Epithelial cell of umbilical artery (primary cell): ENCODE measurements around the gene ZNF503. TPM values are rescaled to one million over a fixed set of nuclear protein-coding genes. Genes with fewer than 3 reads are reported as not detected.

Experiments
- total RNA-seq: library from RNA; depleted of rRNA; stranded (reverse); fragments of >200 nt; gene quantifications from 2 replicates; pipeline ENCODE4 v1.2.3, GENCODE V29; 2014

The ZNF503 gene, protein sequence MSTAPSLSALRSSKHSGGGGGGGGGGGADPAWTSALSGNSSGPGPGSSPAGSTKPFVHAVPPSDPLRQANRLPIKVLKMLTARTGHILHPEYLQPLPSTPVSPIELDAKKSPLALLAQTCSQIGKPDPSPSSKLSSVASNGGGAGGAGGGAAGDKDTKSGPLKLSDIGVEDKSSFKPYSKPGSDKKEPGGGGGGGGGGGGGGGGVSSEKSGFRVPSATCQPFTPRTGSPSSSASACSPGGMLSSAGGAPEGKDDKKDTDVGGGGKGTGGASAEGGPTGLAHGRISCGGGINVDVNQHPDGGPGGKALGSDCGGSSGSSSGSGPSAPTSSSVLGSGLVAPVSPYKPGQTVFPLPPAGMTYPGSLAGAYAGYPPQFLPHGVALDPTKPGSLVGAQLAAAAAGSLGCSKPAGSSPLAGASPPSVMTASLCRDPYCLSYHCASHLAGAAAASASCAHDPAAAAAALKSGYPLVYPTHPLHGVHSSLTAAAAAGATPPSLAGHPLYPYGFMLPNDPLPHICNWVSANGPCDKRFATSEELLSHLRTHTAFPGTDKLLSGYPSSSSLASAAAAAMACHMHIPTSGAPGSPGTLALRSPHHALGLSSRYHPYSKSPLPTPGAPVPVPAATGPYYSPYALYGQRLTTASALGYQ
- 0.65 and 1.4 TPM in 2 replicates for total RNA-seq

DNA sequence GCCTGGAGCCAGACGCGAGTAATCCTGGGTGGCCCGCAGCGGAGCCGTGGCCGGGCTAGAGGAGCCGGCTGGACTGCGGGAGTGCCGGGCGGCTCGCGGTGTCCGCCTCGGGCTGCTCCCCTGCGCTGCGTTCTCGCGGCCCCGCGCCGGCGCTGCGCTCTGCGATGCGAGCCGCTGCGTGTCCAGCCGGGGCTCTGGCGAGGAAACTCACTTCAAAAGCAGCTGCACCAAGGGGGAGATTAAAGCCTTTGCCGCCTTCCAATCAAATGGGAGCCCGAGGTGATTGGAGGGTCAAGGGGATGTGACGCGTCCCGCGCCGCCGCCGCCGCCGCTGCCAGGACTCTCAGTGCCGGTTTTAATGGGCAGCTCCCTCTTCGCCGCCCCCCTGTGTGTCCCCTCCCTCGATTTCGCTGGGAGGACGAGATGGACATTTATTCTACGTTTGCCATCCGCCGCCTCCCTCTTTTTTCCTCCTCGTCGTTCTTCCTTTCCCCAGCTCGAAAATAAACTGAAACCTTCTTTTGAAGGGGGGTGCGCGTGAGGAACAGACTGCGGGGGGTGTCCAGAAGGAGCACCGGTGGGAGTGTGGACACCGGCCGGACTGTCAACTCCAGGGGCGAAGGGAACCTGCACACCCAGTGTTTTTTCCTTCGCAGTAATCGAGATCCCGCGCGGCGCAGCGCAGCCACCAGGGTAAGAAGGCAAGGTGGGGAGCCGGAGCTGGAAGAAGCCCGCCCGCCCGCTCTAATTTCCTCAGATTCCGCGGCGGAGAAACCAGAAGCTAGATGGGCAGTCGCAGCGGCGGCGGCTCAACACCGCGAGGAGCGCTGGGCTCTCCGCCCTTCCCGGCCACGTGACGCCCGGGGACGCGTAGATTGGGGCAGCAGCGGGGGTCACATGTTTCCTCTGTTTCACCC is at the start of gene ZNF503:
Gene ZNF503 (minus strand): TSS at position 196 of the 917 bp plus-strand sequence. CDS start 345 bp downstream, outside the sequence.

DNA sequence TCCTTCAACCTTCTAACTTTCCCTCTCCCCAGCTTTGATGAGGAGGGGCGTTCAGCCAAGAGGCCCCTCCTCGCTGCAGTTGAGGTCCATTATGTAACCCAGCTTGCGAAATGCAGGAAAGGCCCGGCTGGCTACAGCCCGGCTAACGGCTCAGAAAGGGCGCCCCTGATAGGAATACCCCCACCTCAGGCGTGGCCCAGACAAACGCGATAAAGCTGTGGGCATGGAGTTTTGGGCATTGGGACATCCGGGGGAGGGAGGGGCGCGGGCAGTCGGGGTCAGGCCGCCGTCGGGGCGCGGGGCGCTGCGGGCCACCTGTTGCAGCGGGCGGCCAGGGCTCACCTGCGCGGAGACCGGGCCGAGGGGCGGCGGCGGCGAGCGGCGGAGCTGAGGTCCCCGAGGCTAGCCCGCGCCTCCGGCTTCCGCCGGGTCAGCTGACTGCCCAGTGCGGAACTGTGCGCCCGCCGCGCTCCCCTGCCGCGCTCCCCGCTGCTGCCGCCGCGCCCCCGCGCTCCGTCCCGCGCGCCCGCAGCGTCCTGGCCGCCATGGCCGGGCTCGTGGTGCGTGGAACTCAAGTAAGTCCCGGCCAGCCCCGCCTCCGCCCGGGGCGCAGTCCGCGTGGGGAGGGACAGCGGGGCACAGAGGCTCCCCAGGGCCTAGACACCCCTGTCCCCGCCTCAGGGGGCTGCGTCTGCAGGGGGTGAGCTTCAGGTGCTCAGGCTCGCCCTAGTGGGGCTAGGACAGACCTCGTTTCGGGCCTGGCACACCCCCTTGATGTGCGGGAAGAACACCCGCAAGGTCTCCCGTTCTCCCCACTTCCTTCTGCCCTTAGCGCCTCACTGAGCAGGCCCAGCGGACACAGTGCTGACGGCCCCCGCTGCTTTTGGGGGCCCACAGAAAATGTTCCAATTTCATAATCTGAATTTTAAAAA is 29.9 kb upstream of the ZNF503 start, which contains the start of gene LRMDA:
Gene LRMDA (plus strand): TSS at position 445 of the 932 bp plus-strand sequence.

Other genes starting within 250 kb of the ZNF503 start
- gene VDAC2, start 191.0 kb downstream of the ZNF503 start, total RNA-seq, result 176 and 189 TPM in 2 replicates
- 11.2 and 15.9 TPM in 2 replicates for gene COMTD1, start 165.8 kb downstream of the ZNF503 start, total RNA-seq
- 0.46 and 3.9 TPM in 2 replicates for gene LRMDA, start 29.9 kb upstream of the ZNF503 start, total RNA-seq